Nephron progenitor cell (in vitro differentiated cells): ENCODE results near the gene SPO11.

Experiments used
- DNase-seq: peaks from one replicate; pipeline ENCODE4 v3.0.0; 2021
- H3K27ac Mint-ChIP-seq: 2 replicates; pipeline ENCODE4 v1.8.0; 2021; ENCODE audit warnings: mild to moderate bottlenecking, moderate library complexity, mixed read lengths
- H3K27me3 Mint-ChIP-seq: 2 replicates; pipeline ENCODE4 v1.8.0; 2021; ENCODE audit warnings: mild to moderate bottlenecking, low read depth, mixed read lengths; ENCODE audit not compliant: poor library complexity
- H3K36me3 Mint-ChIP-seq: 2 replicates; pipeline ENCODE4 v1.8.0; 2021; ENCODE audit warnings: low read depth, mixed read lengths
- H3K4me1 Mint-ChIP-seq: 2 replicates; pipeline ENCODE4 v1.8.0; 2021; ENCODE audit warnings: mixed read lengths
- H3K4me3 Mint-ChIP-seq: 2 replicates; pipeline ENCODE4 v1.8.0; 2021; ENCODE audit warnings: mild to moderate bottlenecking, moderate library complexity, mixed read lengths
- H3K9me3 Mint-ChIP-seq: 2 replicates; pipeline ENCODE4 v1.8.0; 2021; ENCODE audit warnings: mild to moderate bottlenecking, moderate library complexity, mixed read lengths
- CTCF ChIP-seq: fragments of 200-600 bp; sonication (generic); IDR thresholded peaks from 2 replicates; pipeline ENCODE4 v1.5.0; 2021; ENCODE audit warnings: antibody characterized with exemption

The SPO11 gene

GRCh38 chr20:57287007-57287880 is 42.4 kb upstream of the SPO11 start:
- no peak for DNase-seq
- Mint-ChIP-seq H3K9me3 (no peaks in the 10 kb centered on the region), H3K27ac (no peak overlapping the region), H3K4me1 (peaks cover 80% of the 10 kb centered on the region), H3K27me3 (peaks cover 38% of the 10 kb centered on the region), H3K36me3 (no peaks in the 10 kb centered on the region), H3K4me3 (peak overlapping the region; percentile 51)
- no peak for TF ChIP-seq CTCF

- TF ChIP-seq CTCF = no peak
- Mint-ChIP-seq H3K4me3 (no peak overlapping the region), H3K4me1 (peaks cover 78% of the 10 kb centered on the region), H3K9me3 (no peaks in the 10 kb centered on the region), H3K27me3 (peaks cover 42% of the 10 kb centered on the region), H3K36me3 (no peaks in the 10 kb centered on the region), H3K27ac (no peak overlapping the region)
- no peak for DNase-seq
Measured at GRCh38 chr20:57287901-57288300, 41.7 kb upstream of the SPO11 start.

- Mint-ChIP-seq H3K27ac (no peak overlapping the region), H3K27me3 (peaks cover 39% of the 10 kb centered on the region)
Measured at GRCh38 chr20:57288651-57289277, 40.8 kb upstream of the SPO11 start.

GRCh38 chr20:57289391-57290177 is 40.0 kb upstream of the SPO11 start:
- Mint-ChIP-seq H3K4me1 (peaks cover 78% of the 10 kb centered on the region), H3K9me3 (no peaks in the 10 kb centered on the region), H3K36me3 (no peaks in the 10 kb centered on the region), H3K27me3 (peaks cover 43% of the 10 kb centered on the region), H3K4me3 (no peak overlapping the region), H3K27ac (no peak overlapping the region)
- no peak for TF ChIP-seq CTCF
- DNase-seq = no peak

More at GRCh38 chr20:57288651-57289277, 40.8 kb upstream of the SPO11 start:
- TF ChIP-seq CTCF = no peak
- H3K4me1 Mint-ChIP-seq = peaks cover 78% of the 10 kb centered on the region
- no peaks in the 10 kb centered on the region for H3K36me3 Mint-ChIP-seq
- H3K9me3 Mint-ChIP-seq = no peaks in the 10 kb centered on the region
- DNase-seq = no peak
- no peak overlapping the region for H3K4me3 Mint-ChIP-seq

GRCh38 chr20:57290178-57290484 is 39.5 kb upstream of the SPO11 start:
- H3K36me3 Mint-ChIP-seq = no peaks in the 10 kb centered on the region
- H3K4me3 Mint-ChIP-seq = no peak overlapping the region
- peaks cover 78% of the 10 kb centered on the region for H3K4me1 Mint-ChIP-seq
- DNase-seq = no peak
- no peak for TF ChIP-seq CTCF
- no peaks in the 10 kb centered on the region for H3K9me3 Mint-ChIP-seq
- peaks cover 43% of the 10 kb centered on the region for H3K27me3 Mint-ChIP-seq
- peak overlapping the region; percentile 87 for H3K27ac Mint-ChIP-seq
